SH-SY5Y (cell line): ENCODE results near the gene LY6G5C.

ENCODE experiments used
- GATA2 ChIP-seq: IDR thresholded peaks from 2 replicates; pipeline ENCODE4 v1.6.1; 2011; ENCODE audit warnings: mild to moderate bottlenecking, low read depth, low read length
- GATA3 ChIP-seq: IDR thresholded peaks from 2 replicates; pipeline ENCODE4 v1.6.1; 2011; ENCODE audit warnings: low read depth, mild to moderate bottlenecking, low read length, moderate library complexity

- no peak for TF ChIP-seq GATA2
- no peak for TF ChIP-seq GATA3
Observed at GRCh38 chr6:31723245-31723979, 42.5 kb upstream of the LY6G5C start, which contains the start of gene MPIG6B.
